BE2C (cell line): ENCODE data around the gene NPAS2.

Source experiments
- DNase-seq: peaks from one replicate; pipeline ENCODE4 v3.0.0-alpha.2; 2020
- H3K27me3 ChIP-seq: fragments of 250-450 bp; sonication (Bioruptor Pico); 2 replicates; pipeline ENCODE4 v1.5.1; 2020; ENCODE audit warnings: mild to moderate bottlenecking
- H3K36me3 ChIP-seq: fragments of 250-450 bp; sonication (Bioruptor Pico); 2 replicates; pipeline ENCODE4 v1.5.1; 2020; ENCODE audit warnings: mild to moderate bottlenecking
- H3K4me1 ChIP-seq: fragments of 250-450 bp; sonication (Bioruptor Pico); 2 replicates; pipeline ENCODE4 v1.5.1; 2020
- H3K4me3 ChIP-seq: 2 replicates; pipeline ENCODE4 v1.5.1; 2011; ENCODE audit warnings: low read depth, low read length
- H3K9me3 ChIP-seq: fragments of 250-450 bp; sonication (Bioruptor Pico); 2 replicates; pipeline ENCODE4 v1.5.1; 2020
- TF ChIP-seq, protein P1 (sequence below): IDR thresholded peaks from 2 replicates; pipeline ENCODE4 v1.5.1; 2012; ENCODE audit warnings: mild to moderate bottlenecking, low read depth, low read length

NPAS2 gene

DNA sequence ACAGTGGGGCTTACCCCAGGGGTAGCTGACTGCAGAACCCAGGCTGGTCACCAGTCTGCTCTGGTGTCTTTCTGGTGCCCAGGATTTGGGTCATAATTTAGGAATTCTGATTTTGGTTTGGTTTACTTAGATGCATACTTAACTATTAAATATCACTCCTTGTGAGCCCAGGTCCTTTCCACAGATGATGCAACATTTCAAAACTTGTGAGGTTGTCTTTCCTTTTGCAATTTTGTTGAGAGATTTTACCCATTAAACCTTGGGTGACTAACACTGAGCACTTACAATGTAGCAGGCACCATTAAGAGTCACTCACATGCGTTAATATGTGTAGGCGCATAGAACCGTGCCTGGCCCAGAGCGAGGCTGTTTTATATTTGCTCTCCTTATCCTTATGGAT, 120.3 kb downstream of the NPAS2 start:
- Histone ChIP-seq H3K4me1 (no peaks in the 10 kb centered on the region), H3K4me3 (no peak overlapping the region), H3K27me3 (no peaks in the 10 kb centered on the region), H3K9me3 (no peaks in the 10 kb centered on the region), H3K36me3 (no peaks in the 10 kb centered on the region)
- no peak for DNase-seq
- TF ChIP-seq, protein P1, sequence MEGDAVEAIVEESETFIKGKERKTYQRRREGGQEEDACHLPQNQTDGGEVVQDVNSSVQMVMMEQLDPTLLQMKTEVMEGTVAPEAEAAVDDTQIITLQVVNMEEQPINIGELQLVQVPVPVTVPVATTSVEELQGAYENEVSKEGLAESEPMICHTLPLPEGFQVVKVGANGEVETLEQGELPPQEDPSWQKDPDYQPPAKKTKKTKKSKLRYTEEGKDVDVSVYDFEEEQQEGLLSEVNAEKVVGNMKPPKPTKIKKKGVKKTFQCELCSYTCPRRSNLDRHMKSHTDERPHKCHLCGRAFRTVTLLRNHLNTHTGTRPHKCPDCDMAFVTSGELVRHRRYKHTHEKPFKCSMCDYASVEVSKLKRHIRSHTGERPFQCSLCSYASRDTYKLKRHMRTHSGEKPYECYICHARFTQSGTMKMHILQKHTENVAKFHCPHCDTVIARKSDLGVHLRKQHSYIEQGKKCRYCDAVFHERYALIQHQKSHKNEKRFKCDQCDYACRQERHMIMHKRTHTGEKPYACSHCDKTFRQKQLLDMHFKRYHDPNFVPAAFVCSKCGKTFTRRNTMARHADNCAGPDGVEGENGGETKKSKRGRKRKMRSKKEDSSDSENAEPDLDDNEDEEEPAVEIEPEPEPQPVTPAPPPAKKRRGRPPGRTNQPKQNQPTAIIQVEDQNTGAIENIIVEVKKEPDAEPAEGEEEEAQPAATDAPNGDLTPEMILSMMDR, result no peak

DNA sequence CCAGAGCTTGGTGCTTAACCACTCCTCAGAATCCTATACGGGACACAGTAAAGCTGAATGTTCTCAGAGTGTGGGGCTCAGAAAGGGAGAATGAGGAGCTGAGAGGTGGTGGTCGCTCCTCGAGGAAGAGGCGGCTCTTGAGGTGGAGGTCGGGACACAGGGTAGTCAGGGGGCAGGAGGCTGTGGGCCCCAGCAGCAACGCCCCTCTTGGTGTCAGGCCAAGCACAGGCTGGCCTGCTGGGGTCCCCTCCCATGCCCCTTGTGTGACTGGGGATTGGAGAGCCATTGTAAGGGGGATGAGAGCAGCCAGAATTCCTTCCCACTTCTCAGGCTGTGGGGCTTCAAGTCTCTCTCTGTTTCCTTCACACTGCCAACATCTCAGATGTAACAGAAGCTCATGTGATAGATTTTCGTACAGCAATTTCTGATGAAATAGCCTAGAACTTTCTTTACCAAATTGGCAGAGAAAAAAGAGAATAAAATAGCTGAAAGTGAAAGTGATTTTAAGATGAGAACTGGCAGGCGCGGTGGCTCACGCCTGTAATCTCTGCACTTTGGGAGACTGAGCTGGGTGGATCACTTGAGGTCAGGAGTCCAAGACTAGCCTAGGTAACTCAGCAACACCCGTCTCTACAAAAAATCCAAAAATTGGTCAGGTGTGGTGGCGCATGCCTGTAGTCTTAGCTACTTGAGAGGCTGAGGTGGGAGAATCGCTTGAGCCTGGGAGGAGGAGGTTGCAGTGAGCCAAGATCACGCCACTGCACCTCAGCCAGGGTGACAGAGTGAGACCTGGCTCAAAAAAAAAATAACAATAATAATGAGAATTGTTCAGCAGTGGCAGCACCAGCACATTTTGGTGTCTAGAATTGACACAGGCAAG, 121.1 kb downstream of the NPAS2 start:
- DNase-seq, result no peak
- Histone ChIP-seq H3K27me3 (no peaks in the 10 kb centered on the region), H3K9me3 (no peaks in the 10 kb centered on the region), H3K36me3 (no peaks in the 10 kb centered on the region), H3K4me1 (no peaks in the 10 kb centered on the region), H3K4me3 (no peak overlapping the region)
- TF ChIP-seq, protein P1, result no peak

DNA sequence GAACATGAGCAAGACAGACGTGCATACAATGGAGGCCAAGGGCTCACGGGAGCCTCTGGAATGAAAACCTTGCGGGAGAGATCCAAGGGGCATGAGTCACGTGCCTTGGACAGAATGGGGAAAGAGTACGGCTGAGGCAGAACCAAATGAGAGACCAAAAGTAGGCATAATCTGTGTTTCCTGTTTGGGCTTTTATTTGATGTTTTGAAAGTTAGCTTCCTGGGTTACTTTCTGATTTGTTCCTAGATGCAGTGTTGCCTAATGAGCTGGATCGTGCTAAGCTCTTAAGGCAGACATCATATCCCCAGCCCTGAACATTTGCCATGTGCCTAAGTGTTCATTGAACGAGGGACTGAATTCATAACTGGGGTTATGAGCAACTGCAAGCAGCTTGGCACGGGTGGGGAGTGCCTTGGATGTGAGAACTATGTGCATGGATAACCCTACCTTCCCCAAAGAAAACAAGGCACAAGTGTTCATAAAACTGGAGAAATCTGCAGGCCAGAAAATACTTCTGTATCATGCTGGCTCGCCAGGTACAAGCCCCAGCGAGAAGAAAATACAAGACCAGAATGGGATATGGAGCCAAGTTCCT, 121.8 kb downstream of the NPAS2 start:
- H3K4me1 ChIP-seq, result no peaks in the 10 kb centered on the region
- DNase-seq, result no peak
- H3K9me3 ChIP-seq, result no peaks in the 10 kb centered on the region
- H3K4me3 ChIP-seq, result no peak overlapping the region
- H3K27me3 ChIP-seq, result no peaks in the 10 kb centered on the region
- no peaks in the 10 kb centered on the region for H3K36me3 ChIP-seq
- TF ChIP-seq, protein P1, result no peak

DNA sequence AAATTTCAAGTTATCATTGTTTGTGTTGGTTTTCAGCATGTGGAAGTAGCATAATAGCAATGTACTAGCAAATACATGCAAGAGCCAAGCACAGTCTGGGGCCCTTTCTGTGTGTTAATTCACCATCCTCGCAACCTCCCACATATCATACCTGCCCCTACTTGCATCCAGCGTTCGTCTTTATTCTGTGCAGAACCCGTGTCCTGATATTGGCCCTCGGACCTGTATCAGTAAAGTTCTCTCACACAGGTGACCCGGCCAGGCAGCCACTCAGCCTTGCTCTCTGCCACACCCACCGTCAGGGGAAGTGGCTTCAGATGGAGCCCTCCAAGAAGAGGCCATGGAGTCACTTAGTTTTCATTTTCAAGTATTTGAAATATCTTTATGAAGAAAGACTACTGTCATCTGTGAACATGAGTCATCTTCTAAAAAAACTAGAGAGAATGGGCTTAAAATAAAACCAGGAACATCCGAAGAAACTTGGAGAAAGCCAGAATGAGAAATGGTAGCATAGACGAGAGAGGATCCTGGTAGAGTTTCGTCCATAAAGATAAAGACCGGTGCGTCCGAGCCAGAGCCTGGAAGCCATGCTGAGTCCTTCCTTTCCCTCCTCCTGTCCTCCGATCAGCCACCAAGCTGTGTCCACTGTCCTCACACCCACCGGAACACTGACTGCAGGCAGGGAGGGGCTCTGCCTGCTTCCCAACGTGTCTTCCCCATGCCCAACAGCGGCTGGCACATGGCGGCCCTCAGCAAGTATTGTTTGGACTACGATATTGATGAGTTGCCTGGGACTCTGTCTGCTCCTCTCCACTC, 124.9 kb downstream of the NPAS2 start:
- Histone ChIP-seq H3K36me3 (no peaks in the 10 kb centered on the region), H3K9me3 (no peaks in the 10 kb centered on the region), H3K4me1 (no peaks in the 10 kb centered on the region), H3K4me3 (no peak overlapping the region), H3K27me3 (peaks cover 6% of the 10 kb centered on the region; the same call in 1 of the 2 replicates)
- no peak for DNase-seq
- TF ChIP-seq, protein P1, result no peak

DNA sequence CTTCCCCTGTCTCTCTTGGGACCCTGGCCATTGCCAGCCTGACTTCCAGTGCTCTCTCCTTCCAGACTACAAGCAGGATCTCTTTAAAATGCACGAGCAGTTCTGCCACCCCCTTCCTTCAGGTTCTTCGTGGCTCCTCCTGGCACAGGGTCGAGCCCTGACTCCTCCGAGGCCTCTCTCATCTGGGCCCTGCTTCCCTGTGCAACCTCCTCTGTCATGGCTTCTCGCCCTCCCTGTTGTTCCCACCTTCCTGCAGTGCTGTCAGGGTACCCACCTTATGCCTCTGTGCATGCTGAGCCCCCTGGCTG, 125.4 kb downstream of the NPAS2 start:
- Histone ChIP-seq H3K27me3 (peaks cover 6% of the 10 kb centered on the region; the same call in 1 of the 2 replicates), H3K4me3 (no peak overlapping the region), H3K9me3 (no peaks in the 10 kb centered on the region), H3K4me1 (no peaks in the 10 kb centered on the region), H3K36me3 (no peaks in the 10 kb centered on the region)
- DNase-seq, result no peak
- TF ChIP-seq, protein P1, result no peak
